ENCODE results near the gene TRIM7. TPM values are rescaled to one million over a fixed set of nuclear protein-coding genes. Genes with fewer than 3 reads are reported as not detected.
A peak's percentile ranks its signal among the peaks of the same experiment; 100 is the strongest.

TRIM7 gene
- total and polyA plus RNA-seq, 2 of the 4 experiments (the other 2 are of a cell fraction), result 0.54 to 1.0 TPM

DNA sequence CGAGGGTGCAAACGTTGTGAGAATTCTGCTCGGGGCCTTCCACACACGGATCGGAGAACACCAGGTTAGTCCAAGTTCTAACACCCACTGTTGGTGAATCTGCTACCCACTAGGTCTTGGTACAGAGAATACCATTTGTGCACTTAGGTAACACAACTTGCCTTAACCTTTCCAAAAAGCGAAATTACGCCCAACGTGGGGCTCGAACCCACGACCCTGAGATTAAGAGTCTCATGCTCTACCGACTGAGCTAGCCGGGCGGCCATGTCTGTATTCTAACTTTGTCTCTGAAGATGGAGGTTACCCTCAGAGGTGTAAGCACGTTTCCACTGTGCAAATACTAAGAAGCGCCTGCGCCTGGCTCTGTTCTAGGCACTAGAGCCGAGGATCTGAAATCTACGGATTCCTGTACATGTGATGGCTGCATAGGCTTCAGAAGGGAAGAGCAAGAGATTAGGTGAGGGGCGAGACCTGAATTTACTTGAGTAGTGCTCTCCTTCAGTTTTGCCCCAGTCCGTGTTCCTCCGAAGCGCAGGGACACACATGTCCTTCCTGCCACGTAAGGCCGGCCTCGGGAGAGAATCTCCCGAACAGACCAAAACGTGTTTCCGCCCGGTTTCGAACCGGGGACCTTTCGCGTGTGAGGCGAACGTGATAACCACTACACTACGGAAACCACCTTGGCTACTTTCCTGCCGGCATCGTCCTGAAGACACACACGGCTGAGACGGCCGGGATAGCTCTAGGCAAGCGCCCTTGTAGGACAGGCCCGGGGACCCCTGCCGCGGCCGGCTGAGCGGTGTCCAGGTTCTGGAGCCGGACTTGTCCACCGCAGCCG, 17.0 kb upstream of the TRIM7 start:
- peak overlapping the region; percentile 66 for H2AK9ac ChIP-seq (replicated peaks; ENCODE audit: low read depth, low read length, poor library complexity)
- DNase-seq (peak; percentile 98), ATAC-seq (ENCODE audit: low read depth) (peak; percentile 55)
- H4K20me1 ChIP-seq (ENCODE audit: insufficient read depth, low read length), result peaks cover 15% of the 10 kb centered on the region
- H3K23ac ChIP-seq (ENCODE audit: low read depth, low read length), result peak overlapping the region; percentile 21; the same call in 1 of the 2 replicates
- ChIA-PET POLR2A (ENCODE audit: unreplicated experiment) (no interaction called here), CTCF (interaction anchor here (1.0 to 1.1 kb wide), 2 partner anchors 15 to 33 kb away, joined by 3 read pairs; no protein-coding TSS in a partner anchor)
- H2BK120ac ChIP-seq (ENCODE audit: low read depth, low read length), result peak overlapping the region; percentile 48; the same call in 1 of the 2 replicates
- peaks cover 17% of the 10 kb centered on the region for H3K9me1 ChIP-seq (ENCODE audit: insufficient read depth, low read length)
- H4K91ac ChIP-seq (ENCODE audit: insufficient read depth, low read depth, low read length), result peak overlapping the region; percentile 53; the same call in 1 of the 2 replicates
- H3K36me3 ChIP-seq (ENCODE audit: control insufficient read depth, insufficient read depth, low read length), result peaks cover 1% of the 10 kb centered on the region; the same call in 1 of the 2 replicates
- intact Hi-C loops (cut with micrococcal nuclease), result loop anchor here (1.0 to 2.0 kb wide), 2 partner anchors 15 to 61 kb away; no protein-coding TSS in a partner anchor
- no peak for TF ChIP-seq MXI1 (IDR thresholded peaks at IDR 0.05; ENCODE audit: borderline replicate concordance, low read depth, low read length)
- no peak for TF ChIP-seq RAD21 (IDR thresholded peaks at IDR 0.05; ENCODE audit: low read length)
- TF ChIP-seq NFE2L2 (IDR thresholded peaks at IDR 0.05; ENCODE audit: low read depth, low read length), result no peak
- peak; percentile 39; the same call in 1 of the 2 replicates for TF ChIP-seq MAZ (IDR thresholded peaks at IDR 0.05; ENCODE audit: borderline replicate concordance, low read depth, low read length)
- peak; percentile 85 for TF ChIP-seq FOS (IDR thresholded peaks at IDR 0.05; ENCODE audit: low read depth, low read length)
- no peak; the same call in 1 of the 2 replicates for TF ChIP-seq USF2 (IDR thresholded peaks at IDR 0.05; ENCODE audit: low read depth, low read length)
- TF ChIP-seq BHLHE40 (IDR thresholded peaks at IDR 0.05; ENCODE audit: low read depth, low read length), result peak; percentile 77
- TF ChIP-seq, protein P1, sequence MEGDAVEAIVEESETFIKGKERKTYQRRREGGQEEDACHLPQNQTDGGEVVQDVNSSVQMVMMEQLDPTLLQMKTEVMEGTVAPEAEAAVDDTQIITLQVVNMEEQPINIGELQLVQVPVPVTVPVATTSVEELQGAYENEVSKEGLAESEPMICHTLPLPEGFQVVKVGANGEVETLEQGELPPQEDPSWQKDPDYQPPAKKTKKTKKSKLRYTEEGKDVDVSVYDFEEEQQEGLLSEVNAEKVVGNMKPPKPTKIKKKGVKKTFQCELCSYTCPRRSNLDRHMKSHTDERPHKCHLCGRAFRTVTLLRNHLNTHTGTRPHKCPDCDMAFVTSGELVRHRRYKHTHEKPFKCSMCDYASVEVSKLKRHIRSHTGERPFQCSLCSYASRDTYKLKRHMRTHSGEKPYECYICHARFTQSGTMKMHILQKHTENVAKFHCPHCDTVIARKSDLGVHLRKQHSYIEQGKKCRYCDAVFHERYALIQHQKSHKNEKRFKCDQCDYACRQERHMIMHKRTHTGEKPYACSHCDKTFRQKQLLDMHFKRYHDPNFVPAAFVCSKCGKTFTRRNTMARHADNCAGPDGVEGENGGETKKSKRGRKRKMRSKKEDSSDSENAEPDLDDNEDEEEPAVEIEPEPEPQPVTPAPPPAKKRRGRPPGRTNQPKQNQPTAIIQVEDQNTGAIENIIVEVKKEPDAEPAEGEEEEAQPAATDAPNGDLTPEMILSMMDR (conservative IDR thresholded peaks at IDR 0.05; ENCODE audit: low read depth, low read length), result no peak
- peak; percentile 74 for TF ChIP-seq POLR2A (IDR thresholded peaks at IDR 0.05; ENCODE audit: low read depth, low read length)
- TF ChIP-seq RFX5 (IDR thresholded peaks at IDR 0.05; ENCODE audit: low read depth, low read length), result no peak
- TF ChIP-seq RCOR1 (IDR thresholded peaks at IDR 0.05; ENCODE audit: insufficient replicate concordance, low read length), result peak; percentile 13
- TF ChIP-seq, protein P2, sequence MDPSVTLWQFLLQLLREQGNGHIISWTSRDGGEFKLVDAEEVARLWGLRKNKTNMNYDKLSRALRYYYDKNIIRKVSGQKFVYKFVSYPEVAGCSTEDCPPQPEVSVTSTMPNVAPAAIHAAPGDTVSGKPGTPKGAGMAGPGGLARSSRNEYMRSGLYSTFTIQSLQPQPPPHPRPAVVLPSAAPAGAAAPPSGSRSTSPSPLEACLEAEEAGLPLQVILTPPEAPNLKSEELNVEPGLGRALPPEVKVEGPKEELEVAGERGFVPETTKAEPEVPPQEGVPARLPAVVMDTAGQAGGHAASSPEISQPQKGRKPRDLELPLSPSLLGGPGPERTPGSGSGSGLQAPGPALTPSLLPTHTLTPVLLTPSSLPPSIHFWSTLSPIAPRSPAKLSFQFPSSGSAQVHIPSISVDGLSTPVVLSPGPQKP (IDR thresholded peaks at IDR 0.05; ENCODE audit: borderline replicate concordance, low read depth, low read length), result no peak
- no peak for TF ChIP-seq CEBPB (IDR thresholded peaks at IDR 0.05; ENCODE audit: low read depth, low read length)
- no peaks in the 10 kb centered on the region for H3K9me3 ChIP-seq (ENCODE audit: control insufficient read depth, insufficient read depth, low read length)
- peaks cover 6% of the 10 kb centered on the region for H3K4me1 ChIP-seq (ENCODE audit: control insufficient read depth, insufficient read depth, low read length)
- peak overlapping the region; percentile 82 for H2BK5ac ChIP-seq (ENCODE audit: low read depth, low read length, poor library complexity, severe bottlenecking)
- H4K8ac ChIP-seq (ENCODE audit: low read depth in 2 of 2, low read length in 2 of 2), result peak overlapping the region; percentile 65 to 82; a peak in 3 of 4 replicates
- H2BK15ac ChIP-seq (ENCODE audit: low read depth, low read length), result no peak overlapping the region
- H3K9ac ChIP-seq (ENCODE audit: low read depth, low read length), result peak overlapping the region; percentile 64
- in situ Hi-C loops (cut with MboI; ENCODE audit: low sequenced_read_pairs), result no loop called here
- peak overlapping the region; percentile 82 for H3K4me3 ChIP-seq (ENCODE audit: insufficient read depth, low read depth, low read length)
- H3K4me2 ChIP-seq (ENCODE audit: low read depth, low read length), result peak overlapping the region; percentile 70
- peak overlapping the region; percentile 93 for H3K56ac ChIP-seq (ENCODE audit: extremely low read depth, insufficient read depth, low read length)
- no peak overlapping the region for H2BK20ac ChIP-seq (ENCODE audit: low read depth, low read length)
- H3K79me1 ChIP-seq (ENCODE audit: low read depth in 1 of 2, low read length in 2 of 2), result peaks cover 13 to 28% of the 10 kb centered on the region in 2 experiments
- no peak overlapping the region for H2AK5ac ChIP-seq (ENCODE audit: low read depth, low read length)
- WGBS, 2 experiments (ENCODE audit: extremely low coverage in 2 of 2, insufficient read length in 1 of 2), result 6% methylated on average over 30 of the region's 50 CpGs; no CpG with 5 or more reads in 1 of the 2 experiments
- H2AFZ ChIP-seq (replicated peaks; ENCODE audit: low read length, poor library complexity), result peak overlapping the region; percentile 93
- H3K4ac ChIP-seq (ENCODE audit: low read depth, low read length), result peak overlapping the region; percentile 86
- peak overlapping the region; percentile 86 for H3K14ac ChIP-seq (replicated peaks; ENCODE audit: low read depth, low read length)
- no peak overlapping the region for H3K18ac ChIP-seq (ENCODE audit: low read depth, low read length)
- dilution Hi-C loops (cut with HindIII; ENCODE audit: low sequenced_read_pairs, unreplicated experiment), result no loop called here
- no TSS peak for BruUV-seq (replicated peaks)
- H3K27ac ChIP-seq (ENCODE audit: insufficient read depth, low read length), result peak overlapping the region; percentile 73
- H3K27me3 ChIP-seq (ENCODE audit: control insufficient read depth, insufficient read depth, low read length), result no peaks in the 10 kb centered on the region
- peak overlapping the region; percentile 46 for H4K5ac ChIP-seq (ENCODE audit: low read depth, low read length)

Data from IMR-90 (cell line).